T-helper 9 cell (primary cell): Measurements from ENCODE around the gene ZNF562.
"Not testable (repeated sequence)": the region's sequence is repeated elsewhere in the genome, so short reads cannot be mapped to it uniquely, and the experiment has no call there.

Experiments used
- DNase-seq: peaks from one replicate; pipeline ENCODE4 v3.0.0-alpha.2; 2020
- total RNA-seq, 2 donors: gene quantifications; one replicate each; lab custom pipeline; 2026; lab: John Stamatoyannopoulos, UW

Gene ZNF562
- total RNA-seq, result 22.7 to 61.2 reads per million in 2 donors

DNA sequence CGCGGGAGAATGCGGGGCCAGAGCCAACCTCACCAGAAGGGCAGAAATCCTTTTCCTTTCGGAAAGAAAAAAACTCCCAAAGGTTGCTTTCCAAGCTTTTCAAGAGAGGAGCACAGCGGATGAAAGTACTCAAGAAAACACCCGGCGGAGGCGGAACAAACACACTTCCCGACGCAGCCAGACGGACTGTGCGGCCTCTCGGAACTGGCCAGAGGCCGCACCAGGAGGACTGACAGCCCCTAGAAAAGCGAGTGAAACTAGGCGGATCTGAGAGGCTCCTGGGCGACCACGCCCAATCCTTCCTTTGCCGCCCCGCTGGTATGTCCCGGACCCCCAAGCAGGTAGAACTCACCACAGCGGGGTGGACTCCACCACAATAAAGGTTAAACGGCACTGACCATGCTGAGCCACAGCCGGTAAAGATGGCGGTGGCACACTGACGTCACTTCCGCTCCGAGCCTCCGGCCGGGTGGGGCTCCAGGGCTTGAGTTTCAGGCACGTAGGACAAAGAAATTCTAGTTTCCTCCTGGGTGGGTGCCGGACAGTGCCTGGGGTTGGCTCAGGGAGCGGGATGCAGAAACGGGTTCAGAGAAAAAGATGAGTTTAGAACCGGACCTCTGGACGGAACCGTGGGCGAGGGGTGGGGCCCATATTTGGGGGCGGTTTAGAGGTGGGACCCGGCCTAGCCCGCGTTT, at the start of gene ZNF562:
Gene ZNF562 (minus strand): TSS at position 438 of the 695 bp plus-strand sequence. CDS start 14,356 bp downstream, outside the sequence.
- DNase-seq, result peak; percentile 63

DNA sequence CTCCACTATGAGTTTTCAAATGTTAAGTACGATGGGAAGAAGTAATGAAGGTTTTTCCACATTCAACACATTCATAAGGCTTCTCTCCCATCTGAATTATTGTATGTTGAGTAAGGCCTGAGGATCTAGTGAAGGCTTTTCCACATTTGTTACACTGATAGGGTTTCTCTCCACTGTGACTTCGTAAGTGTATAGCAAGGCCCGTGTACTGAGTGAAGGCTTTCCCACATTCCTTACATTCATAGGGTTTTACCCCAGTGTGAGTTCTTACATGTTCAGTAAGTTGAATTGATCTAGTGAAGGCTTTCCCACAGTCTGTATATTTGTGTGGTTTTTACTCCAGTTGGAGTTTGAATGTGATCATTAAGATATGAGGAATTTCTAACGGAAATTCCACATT, 49.3 kb upstream of the ZNF562 start:
- no peak for DNase-seq

GRCh38 chr19:9721861-9722260, 47.0 kb upstream of the ZNF562 start:
- DNase-seq, result no peak

GRCh38 chr19:9720541-9720940, 45.6 kb upstream of the ZNF562 start:
- no peak for DNase-seq

- DNase-seq, result no peak
Observed at GRCh38 chr19:9711815-9712214, 36.9 kb upstream of the ZNF562 start.

GRCh38 chr19:9709305-9709704, 34.4 kb upstream of the ZNF562 start:
- DNase-seq, result no peak

DNA sequence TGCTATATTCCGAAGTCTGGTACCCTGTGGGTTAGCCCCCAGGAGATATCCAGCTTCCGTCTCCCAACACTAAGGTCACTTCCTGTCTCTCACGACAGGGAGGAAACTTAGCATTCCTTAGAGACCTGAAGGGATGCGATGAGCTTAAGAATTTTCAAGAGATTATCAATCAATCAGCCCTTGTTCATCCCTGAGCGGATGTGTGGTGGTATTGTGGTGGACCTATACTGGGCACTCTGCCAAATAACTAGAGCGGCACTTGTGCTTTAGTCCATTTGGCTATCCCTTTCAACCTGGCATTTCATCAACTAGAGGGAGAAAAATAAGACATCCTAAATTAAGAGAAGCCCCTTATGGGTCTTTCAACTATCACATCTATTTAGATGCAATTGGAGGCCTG, 30.9 kb upstream of the ZNF562 start:
- DNase-seq, result no peak

- DNase-seq, result no peak
Observed at GRCh38 chr19:9702186-9702585, 27.3 kb upstream of the ZNF562 start.

DNA sequence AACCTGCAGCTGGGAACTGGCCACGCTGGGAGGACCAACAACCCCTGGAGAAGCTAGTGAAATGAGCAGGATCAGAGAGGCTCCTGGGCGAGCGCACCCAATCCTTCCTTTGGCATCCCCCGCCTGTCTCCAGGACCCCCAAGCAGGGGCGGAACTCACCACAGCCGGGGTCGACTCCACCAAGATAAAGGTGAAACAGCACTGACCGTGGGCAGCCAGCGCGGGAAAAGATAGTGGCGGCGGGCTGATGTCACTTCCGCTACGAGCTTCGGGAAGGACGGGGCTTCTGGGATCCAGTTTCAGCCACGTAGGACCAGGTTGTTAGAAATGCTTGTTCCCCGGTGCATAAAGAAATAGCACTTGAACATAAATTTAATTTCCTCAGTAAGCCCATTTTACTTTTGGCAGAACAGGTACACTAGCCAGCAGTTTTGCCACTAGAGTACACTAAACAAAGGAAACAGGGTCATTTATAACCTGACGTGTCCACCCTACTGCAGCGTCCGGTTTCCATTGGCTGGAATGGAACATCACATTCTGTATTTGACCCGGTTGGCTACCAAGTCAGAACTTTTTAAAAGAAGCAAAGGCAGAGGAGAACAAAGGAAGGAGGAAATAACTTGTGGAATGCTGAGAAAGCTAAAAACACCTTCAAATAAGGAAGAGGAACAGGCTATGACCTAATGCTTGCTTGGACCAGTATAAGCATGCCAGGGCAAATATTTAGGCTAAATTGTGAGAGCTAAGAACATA, 25.5 kb upstream of the ZNF562 start:
- no peak for DNase-seq

GRCh38 chr19:9690301-9690700, 15.4 kb upstream of the ZNF562 start:
- not testable (repeated sequence) for DNase-seq

GRCh38 chr19:9679996-9680395, 5.1 kb upstream of the ZNF562 start:
- DNase-seq, result not testable (repeated sequence)

GRCh38 chr19:9675358-9675901, 530 bp upstream of the ZNF562 start:
- DNase-seq, result not testable (repeated sequence)

- DNase-seq, result no peak
Observed at GRCh38 chr19:9673912-9674662, 813 bp downstream of the ZNF562 start.

- no peak for DNase-seq
Observed at GRCh38 chr19:9672893-9673292, 2.0 kb downstream of the ZNF562 start.

GRCh38 chr19:9671655-9672054, 3.2 kb downstream of the ZNF562 start:
- DNase-seq, result no peak

- no peak for DNase-seq
Observed at GRCh38 chr19:9668544-9668943, 6.4 kb downstream of the ZNF562 start.

GRCh38 chr19:9667898-9668297, 7.0 kb downstream of the ZNF562 start:
- no peak for DNase-seq

DNA sequence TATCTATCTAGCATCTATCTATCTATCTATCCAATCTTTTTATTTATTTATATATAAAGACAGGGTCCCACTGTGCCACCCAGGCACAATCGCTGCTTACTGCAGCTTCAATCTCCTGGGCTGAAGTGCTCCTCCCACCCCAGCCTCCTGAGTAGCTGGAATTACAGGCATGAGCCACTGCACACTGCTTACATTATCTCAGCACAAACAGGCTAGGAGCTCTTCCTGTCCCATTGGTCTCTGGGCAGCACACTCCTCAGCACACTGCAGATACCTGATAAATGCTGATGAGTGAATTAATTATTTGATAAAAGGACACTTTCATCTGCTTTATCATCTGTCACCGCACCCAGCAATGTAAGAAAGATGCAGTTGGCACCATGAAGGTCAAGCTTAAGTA, 16.1 kb downstream of the ZNF562 start:
- DNase-seq, result no peak

DNA sequence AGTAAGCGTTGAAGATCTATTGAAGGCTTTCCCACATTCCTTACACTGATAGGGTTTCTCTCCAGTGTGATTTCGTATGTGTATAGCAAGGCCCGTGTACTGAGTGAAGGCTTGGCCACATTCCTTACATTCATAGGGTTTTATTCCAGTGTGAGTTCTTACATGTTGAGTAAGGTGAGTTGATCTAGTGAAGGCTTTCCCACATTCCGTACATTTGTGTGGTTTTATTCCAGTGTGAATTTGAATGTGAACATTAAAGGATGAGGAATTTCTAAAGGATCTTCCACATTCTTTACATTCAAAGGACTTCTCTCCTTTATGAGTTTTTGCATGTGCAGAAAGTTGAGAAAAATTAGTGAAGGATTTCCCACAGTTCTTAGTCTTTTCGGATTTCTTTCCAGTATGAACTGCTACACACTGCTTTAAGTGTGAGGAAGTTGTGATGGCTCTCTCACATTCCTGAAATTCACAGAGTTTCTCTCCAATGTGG, 21.8 kb downstream of the ZNF562 start:
- not testable (repeated sequence) for DNase-seq

- not testable (repeated sequence) for DNase-seq
Observed at GRCh38 chr19:9651464-9651863, 23.4 kb downstream of the ZNF562 start.

GRCh38 chr19:9650345-9650744, 24.6 kb downstream of the ZNF562 start:
- DNase-seq, result no peak

GRCh38 chr19:9645472-9645871, 29.4 kb downstream of the ZNF562 start:
- DNase-seq, result no peak

GRCh38 chr19:9644472-9644871, 30.4 kb downstream of the ZNF562 start:
- no peak for DNase-seq
